Stromal cell of bone marrow (primary cell): ENCODE results near the gene RHPN2.

Experiments used
- DNase-seq: peaks from one replicate; pipeline ENCODE4 v3.0.0-alpha.2; 2012; ENCODE audit warnings: low read depth

Gene RHPN2

GRCh38 chr19:32976223-32976805, 88.4 kb downstream of the RHPN2 start:
- peak; percentile 23 for DNase-seq

- DNase-seq, result peak; percentile 97
These were observed 92.8 kb downstream of the RHPN2 start, which contains the start of the genes CEP89 and FAAP24 for GRCh38 chr19:32971715-32972540. TSS of gene CEP89 (minus strand) at chr19:32971958. CDS start at chr19:32971874, 84 bp downstream. TSS of gene FAAP24 (plus strand) at chr19:32972242. CDS start at chr19:32973197, 955 bp downstream.

GRCh38 chr19:32971012-32971595, 93.6 kb downstream of the RHPN2 start:
- DNase-seq, result no peak

- no peak for DNase-seq
These were observed 95.1 kb downstream of the RHPN2 start for GRCh38 chr19:32969549-32969948.

- no peak for DNase-seq
These were observed 97.9 kb downstream of the RHPN2 start for GRCh38 chr19:32966750-32967149.

GRCh38 chr19:32945260-32945659, 119.4 kb downstream of the RHPN2 start:
- DNase-seq, result no peak

- DNase-seq, result peak; percentile 31
These were observed 123.4 kb downstream of the RHPN2 start for GRCh38 chr19:32941273-32941672.

- DNase-seq, result no peak
These were observed 128.6 kb downstream of the RHPN2 start for GRCh38 chr19:32936065-32936464.

- DNase-seq, result no peak
These were observed 129.1 kb downstream of the RHPN2 start for GRCh38 chr19:32935629-32936028.

- DNase-seq, result no peak
These were observed 131.1 kb downstream of the RHPN2 start for GRCh38 chr19:32933571-32933970.

- no peak for DNase-seq
These were observed 134.1 kb downstream of the RHPN2 start for GRCh38 chr19:32930567-32930966.

- DNase-seq, result no peak
These were observed 135.9 kb downstream of the RHPN2 start for GRCh38 chr19:32928806-32929205.
